Panc1 (cell line): ENCODE measurements around the gene OR2T29. TPM values are rescaled to one million over a fixed set of nuclear protein-coding genes. Genes with fewer than 3 reads are reported as not detected.
"Not testable (repeated sequence)": the region's sequence is repeated elsewhere in the genome, so short reads cannot be mapped to it uniquely, and the experiment has no call there.

ENCODE experiments used
- ATAC-seq: fragments of 200-7000 bp; cut with Tn5 transposase; 2 replicates; pipeline ENCODE4 v1.9.1; 2020; ENCODE audit warnings: mild to moderate bottlenecking, moderate library complexity
- BruUV-seq: library from RNA; stranded (reverse); fragments of 400-500 nt; replicated peaks from 2 replicates; lab custom pipeline; 2021; lab: Mats Ljungman, UMichigan
- CTCF ChIA-PET: fragments of 300-600 bp; sonication (Branson Sonifier 250); formaldehyde crosslinking; loops from one replicate; lab custom pipeline; 2022; ENCODE audit warnings: antibody characterized with exemption; lab: Charles Lee
- POLR2A ChIA-PET: fragments of 300-600 bp; sonication (Branson Sonifier 250); formaldehyde crosslinking; loops from one replicate; lab custom pipeline; 2022; ENCODE audit warnings: antibody characterized with exemption; lab: Charles Lee
- DNase-seq: peaks from one replicate; pipeline ENCODE4 v3.0.0-alpha.2; 2010; ENCODE audit warnings: low read depth, low spot score
- H3K27ac ChIP-seq: 2 replicates; pipeline ENCODE4 v1.5.1; 2011; ENCODE audit warnings: mild to moderate bottlenecking, low read length, inconsistent platforms
- H3K27me3 ChIP-seq: fragments of 200-500 bp; sonication (Bioruptor generic); 2 replicates; pipeline ENCODE4 v1.6.0; 2014; ENCODE audit warnings: low read length, inconsistent platforms; ENCODE audit not compliant: control insufficient read depth, insufficient read depth
- H3K36me3 ChIP-seq: fragments of 200-500 bp; sonication (Bioruptor generic); 2 replicates; pipeline ENCODE4 v1.5.1; 2014; ENCODE audit warnings: inconsistent platforms, mild to moderate bottlenecking, low read length, moderate library complexity; ENCODE audit not compliant: control insufficient read depth, insufficient read depth
- H3K4me1 ChIP-seq: 2 replicates; pipeline ENCODE4 v1.5.1; 2011; ENCODE audit warnings: inconsistent platforms, mild to moderate bottlenecking, low read length, moderate library complexity; ENCODE audit not compliant: control insufficient read depth, insufficient read depth
- H3K4me3 ChIP-seq, 2 experiments: 2 replicates each; pipeline ENCODE4 v1.5.1; 2011 to 2012; ENCODE audit warnings: low read depth in 2 of 2, low read length in 2 of 2, mild to moderate bottlenecking in 2 of 2, inconsistent platforms in 1 of 2, moderate library complexity in 1 of 2
- H3K9me3 ChIP-seq: fragments of 200-500 bp; sonication (Bioruptor generic); 2 replicates; pipeline ENCODE4 v1.5.1; 2014; ENCODE audit warnings: low read depth, mild to moderate bottlenecking, inconsistent platforms, low read length, moderate library complexity; ENCODE audit not compliant: control insufficient read depth, insufficient read depth
- POLR2AphosphoS5 ChIP-seq: IDR thresholded peaks from 2 replicates; pipeline ENCODE4 v1.6.1; 2012; ENCODE audit warnings: mild to moderate bottlenecking, low read depth, low read length, moderate library complexity
- SIN3A ChIP-seq: IDR thresholded peaks from 2 replicates; pipeline ENCODE4 v1.6.1; 2012; ENCODE audit warnings: low read depth, mild to moderate bottlenecking, low read length, moderate library complexity, borderline replicate concordance; ENCODE audit not compliant: insufficient read depth
- TCF7L2 ChIP-seq: IDR thresholded peaks from 2 replicates; pipeline ENCODE4 v1.6.1; 2011; ENCODE audit warnings: mild to moderate bottlenecking, low read depth, low read length, inconsistent platforms
- in situ Hi-C: cut with HindIII; loops from 2 replicates; pipeline ENCODE4 v1.10.0; 2016; ENCODE audit warnings: low sequenced_read_pairs, low pct_unique_long_range_greater_than_20kb
- intact Hi-C: fragments of 100-400 bp; cut with micrococcal nuclease; formaldehyde crosslinking; loops from one replicate; pipeline ENCODE4 v1.10.0; 2022; ENCODE audit not compliant: unreplicated experiment
- total RNA-seq: library from RNA; stranded (reverse); gene quantifications from one replicate; pipeline ENCODE4 v1.2.1, GENCODE V29; 2021; ENCODE audit not compliant: unreplicated experiment
- TF ChIP-seq, protein P1 (sequence below), 2 experiments: IDR thresholded peaks; 2 replicates each; pipeline ENCODE4 v1.6.1; 2011 to 2012; ENCODE audit warnings: low read depth in 2 of 2, control low read depth in 1 of 2, low read length in 1 of 2, mild to moderate bottlenecking in 1 of 2, moderate library complexity in 1 of 2; ENCODE audit not compliant: insufficient read depth in 1 of 2
- TF ChIP-seq, protein P2 (sequence below): fragments of 450-650 bp; IDR thresholded peaks from 2 replicates; pipeline ENCODE4 v1.5.1; 2017; ENCODE audit warnings: mild to moderate bottlenecking

Gene OR2T29
- total RNA-seq, 1 experiment from 2014 or later: not detected

- POLR2A ChIA-PET: no interaction called here
- DNase-seq: no peak
- no peaks in the 10 kb centered on the region for H3K4me1 ChIP-seq
- H3K9me3 ChIP-seq: no peaks in the 10 kb centered on the region
- no peak for ATAC-seq
- H3K27ac ChIP-seq: no peak overlapping the region
- no peaks in the 10 kb centered on the region for H3K27me3 ChIP-seq
- CTCF ChIA-PET: no interaction called here
- no peak for TF ChIP-seq POLR2AphosphoS5
- TF ChIP-seq SIN3A: no peak
- TF ChIP-seq, protein P1, sequence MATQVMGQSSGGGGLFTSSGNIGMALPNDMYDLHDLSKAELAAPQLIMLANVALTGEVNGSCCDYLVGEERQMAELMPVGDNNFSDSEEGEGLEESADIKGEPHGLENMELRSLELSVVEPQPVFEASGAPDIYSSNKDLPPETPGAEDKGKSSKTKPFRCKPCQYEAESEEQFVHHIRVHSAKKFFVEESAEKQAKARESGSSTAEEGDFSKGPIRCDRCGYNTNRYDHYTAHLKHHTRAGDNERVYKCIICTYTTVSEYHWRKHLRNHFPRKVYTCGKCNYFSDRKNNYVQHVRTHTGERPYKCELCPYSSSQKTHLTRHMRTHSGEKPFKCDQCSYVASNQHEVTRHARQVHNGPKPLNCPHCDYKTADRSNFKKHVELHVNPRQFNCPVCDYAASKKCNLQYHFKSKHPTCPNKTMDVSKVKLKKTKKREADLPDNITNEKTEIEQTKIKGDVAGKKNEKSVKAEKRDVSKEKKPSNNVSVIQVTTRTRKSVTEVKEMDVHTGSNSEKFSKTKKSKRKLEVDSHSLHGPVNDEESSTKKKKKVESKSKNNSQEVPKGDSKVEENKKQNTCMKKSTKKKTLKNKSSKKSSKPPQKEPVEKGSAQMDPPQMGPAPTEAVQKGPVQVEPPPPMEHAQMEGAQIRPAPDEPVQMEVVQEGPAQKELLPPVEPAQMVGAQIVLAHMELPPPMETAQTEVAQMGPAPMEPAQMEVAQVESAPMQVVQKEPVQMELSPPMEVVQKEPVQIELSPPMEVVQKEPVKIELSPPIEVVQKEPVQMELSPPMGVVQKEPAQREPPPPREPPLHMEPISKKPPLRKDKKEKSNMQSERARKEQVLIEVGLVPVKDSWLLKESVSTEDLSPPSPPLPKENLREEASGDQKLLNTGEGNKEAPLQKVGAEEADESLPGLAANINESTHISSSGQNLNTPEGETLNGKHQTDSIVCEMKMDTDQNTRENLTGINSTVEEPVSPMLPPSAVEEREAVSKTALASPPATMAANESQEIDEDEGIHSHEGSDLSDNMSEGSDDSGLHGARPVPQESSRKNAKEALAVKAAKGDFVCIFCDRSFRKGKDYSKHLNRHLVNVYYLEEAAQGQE (IDR thresholded peaks at IDR 0.05; ENCODE audit: insufficient read depth in 1 of 2, low read depth in 2 of 2, low read length in 1 of 2): no peak
- TF ChIP-seq, protein P2, sequence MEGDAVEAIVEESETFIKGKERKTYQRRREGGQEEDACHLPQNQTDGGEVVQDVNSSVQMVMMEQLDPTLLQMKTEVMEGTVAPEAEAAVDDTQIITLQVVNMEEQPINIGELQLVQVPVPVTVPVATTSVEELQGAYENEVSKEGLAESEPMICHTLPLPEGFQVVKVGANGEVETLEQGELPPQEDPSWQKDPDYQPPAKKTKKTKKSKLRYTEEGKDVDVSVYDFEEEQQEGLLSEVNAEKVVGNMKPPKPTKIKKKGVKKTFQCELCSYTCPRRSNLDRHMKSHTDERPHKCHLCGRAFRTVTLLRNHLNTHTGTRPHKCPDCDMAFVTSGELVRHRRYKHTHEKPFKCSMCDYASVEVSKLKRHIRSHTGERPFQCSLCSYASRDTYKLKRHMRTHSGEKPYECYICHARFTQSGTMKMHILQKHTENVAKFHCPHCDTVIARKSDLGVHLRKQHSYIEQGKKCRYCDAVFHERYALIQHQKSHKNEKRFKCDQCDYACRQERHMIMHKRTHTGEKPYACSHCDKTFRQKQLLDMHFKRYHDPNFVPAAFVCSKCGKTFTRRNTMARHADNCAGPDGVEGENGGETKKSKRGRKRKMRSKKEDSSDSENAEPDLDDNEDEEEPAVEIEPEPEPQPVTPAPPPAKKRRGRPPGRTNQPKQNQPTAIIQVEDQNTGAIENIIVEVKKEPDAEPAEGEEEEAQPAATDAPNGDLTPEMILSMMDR: no peak
- TF ChIP-seq TCF7L2: no peak
- in situ Hi-C loops (no loop called here), intact Hi-C loops (no loop called here)
- BruUV-seq: no TSS peak
- no peak overlapping the region for H3K4me3 ChIP-seq
- H3K36me3 ChIP-seq: no peaks in the 10 kb centered on the region
These were observed 13.8 kb upstream of the OR2T29 start for GRCh38 chr1:248576260-248576980.

DNA sequence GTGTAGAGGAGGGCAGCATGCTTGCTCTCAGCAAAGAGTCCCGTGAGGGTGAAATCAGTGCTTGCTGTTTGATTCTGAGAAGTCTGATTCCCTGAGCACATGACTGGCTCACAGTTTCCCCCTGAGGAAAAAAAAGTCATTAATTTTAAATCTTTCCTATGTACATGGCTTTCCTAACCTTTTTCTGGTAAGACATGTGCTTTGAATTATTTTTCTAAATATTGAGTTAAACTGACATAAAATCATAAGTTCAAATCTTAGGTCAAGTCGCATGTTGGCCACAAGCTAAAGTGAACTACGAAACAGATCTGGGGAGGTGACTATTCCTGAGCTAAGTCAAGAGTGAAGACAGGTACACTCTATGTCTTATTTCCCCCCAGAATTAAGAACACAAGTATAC is 12.1 kb upstream of the OR2T29 start, which contains the start of gene OR2T34:
Gene OR2T34, minus strand, starts transcription at position 101 of the 400 bp plus-strand sequence. Its CDS starts 0 bp downstream, at position 101.
- H3K9me3 ChIP-seq, H3K27me3 ChIP-seq, H3K4me3 ChIP-seq, CTCF ChIA-PET, intact Hi-C loops, ATAC-seq, DNase-seq, BruUV-seq, H3K36me3 ChIP-seq, H3K27ac ChIP-seq, H3K4me1 ChIP-seq, in situ Hi-C loops, POLR2A ChIA-PET: not testable (repeated sequence)

DNA sequence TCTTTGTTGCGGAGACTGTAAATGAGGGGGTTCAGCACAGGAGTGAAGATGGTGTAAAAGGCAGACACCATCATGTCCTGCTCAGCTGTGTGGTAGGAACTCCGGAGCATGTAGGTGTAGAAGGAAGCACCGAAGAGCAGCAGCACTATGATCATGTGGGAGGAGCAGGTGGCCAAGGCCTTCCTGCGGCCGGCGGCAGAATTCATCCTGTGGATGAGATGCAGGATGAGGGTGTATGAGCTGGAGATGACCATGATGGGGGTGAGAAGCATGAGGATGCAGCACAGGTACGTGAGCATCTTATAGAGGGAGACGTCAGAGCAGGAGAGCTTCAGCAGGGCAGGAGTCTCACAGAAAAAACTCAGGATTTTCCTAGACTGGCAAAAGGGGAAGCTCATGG is 11.3 kb upstream of the OR2T29 start:
- ATAC-seq, BruUV-seq, H3K27ac ChIP-seq, H3K9me3 ChIP-seq, DNase-seq, H3K4me3 ChIP-seq, H3K4me1 ChIP-seq, in situ Hi-C loops, CTCF ChIA-PET, H3K36me3 ChIP-seq, intact Hi-C loops, H3K27me3 ChIP-seq, POLR2A ChIA-PET: not testable (repeated sequence)

GRCh38 chr1:248572049-248572448 is 9.5 kb upstream of the OR2T29 start:
- H3K36me3 ChIP-seq, H3K27me3 ChIP-seq, CTCF ChIA-PET, intact Hi-C loops, H3K9me3 ChIP-seq, POLR2A ChIA-PET, ATAC-seq, DNase-seq, in situ Hi-C loops, H3K27ac ChIP-seq, H3K4me1 ChIP-seq, H3K4me3 ChIP-seq, BruUV-seq: not testable (repeated sequence)

DNA sequence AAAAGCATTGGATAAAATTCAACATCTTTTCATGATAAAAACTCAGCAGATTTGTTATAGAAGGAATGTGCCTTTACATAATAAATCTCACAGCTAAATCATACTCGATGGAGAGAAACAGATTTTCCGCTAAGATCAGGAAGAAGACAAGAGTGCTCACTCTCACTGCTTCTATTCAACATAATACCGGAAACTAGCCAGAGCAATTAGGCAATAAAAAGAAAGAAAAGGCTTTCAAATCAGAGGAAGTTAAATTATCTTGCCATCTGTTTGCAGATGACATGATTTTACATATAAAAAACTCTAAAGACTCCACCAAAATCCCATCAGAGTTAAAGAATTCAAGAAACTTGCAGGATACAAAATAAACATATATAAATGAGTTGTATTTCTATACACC is 8.2 kb upstream of the OR2T29 start:
- BruUV-seq, H3K27me3 ChIP-seq, H3K4me3 ChIP-seq, H3K36me3 ChIP-seq, in situ Hi-C loops, H3K4me1 ChIP-seq, CTCF ChIA-PET, ATAC-seq, DNase-seq, POLR2A ChIA-PET, H3K9me3 ChIP-seq, H3K27ac ChIP-seq, intact Hi-C loops: not testable (repeated sequence)
